ENCODE data around the gene TRIM14. TPM values are rescaled to one million over a fixed set of nuclear protein-coding genes. Genes with fewer than 3 reads are reported as not detected.
A peak's percentile ranks its signal among the peaks of the same experiment; 100 is the strongest.

The TRIM14 gene
- total RNA-seq, 4 donors from 2014 or later: 12.0 to 17.5 (median 16.3) TPM

- intact Hi-C loops (cut with DNase I; ENCODE audit: low total_unique reads): no loop called here
- 83 to 84% methylated on average over 8 of the region's 8 CpGs for WGBS, 2 donors
- DNase-seq (ENCODE audit: low spot score in 2 of 2): peak in 1 of 2 donors; percentile 23
- no peak overlapping the region for H3K4me3 ChIP-seq (ENCODE audit: low read depth, poor library complexity, severe bottlenecking)
- TF ChIP-seq CTCF (IDR thresholded peaks at IDR 0.05) (no peak), POLR2A (IDR thresholded peaks at IDR 0.05) (no peak)
Measured at GRCh38 chr9:98038958-98039357, 80.1 kb downstream of the TRIM14 start.

GRCh38 chr9:98037357-98037756, 81.7 kb downstream of the TRIM14 start:
- intact Hi-C loops (cut with DNase I; ENCODE audit: low total_unique reads): no loop called here
- H3K4me3 ChIP-seq (ENCODE audit: low read depth, poor library complexity, severe bottlenecking): no peak overlapping the region
- peak in 1 of 2 donors; percentile 80 for DNase-seq (ENCODE audit: low spot score in 2 of 2)
- TF ChIP-seq CTCF (IDR thresholded peaks at IDR 0.05) (no peak), POLR2A (IDR thresholded peaks at IDR 0.05) (no peak)

GRCh38 chr9:98034593-98035546, 84.2 kb downstream of the TRIM14 start:
- H3K4me3 ChIP-seq (ENCODE audit: low read depth, poor library complexity, severe bottlenecking): no peak overlapping the region
- intact Hi-C loops (cut with DNase I; ENCODE audit: low total_unique reads): no loop called here
- peak; percentile 84 to 98 for DNase-seq (ENCODE audit: low spot score in 2 of 2)
- TF ChIP-seq CTCF (IDR thresholded peaks at IDR 0.05) (peak in 1 of 3 donors; percentile 77), POLR2A (IDR thresholded peaks at IDR 0.05) (no peak)
- WGBS, 2 donors: 38 to 40% methylated on average over 20 of the region's 20 CpGs

- no peak for TF ChIP-seq POLR2A (IDR thresholded peaks at IDR 0.05)
- DNase-seq (ENCODE audit: low spot score in 2 of 2): no peak
- 83 to 89% methylated on average over 1 of the region's 1 CpG for WGBS, 2 donors
- H3K4me3 ChIP-seq (ENCODE audit: low read depth, poor library complexity, severe bottlenecking): no peak overlapping the region
- intact Hi-C loops (cut with DNase I; ENCODE audit: low total_unique reads): no loop called here
Measured at GRCh38 chr9:98031935-98032334, 87.1 kb downstream of the TRIM14 start.

- no peak for DNase-seq (ENCODE audit: low spot score in 2 of 2)
- intact Hi-C loops (cut with DNase I; ENCODE audit: low total_unique reads): no loop called here
- H3K4me3 ChIP-seq (ENCODE audit: low read depth, poor library complexity, severe bottlenecking): no peak overlapping the region
Measured at GRCh38 chr9:98031169-98031568, 87.9 kb downstream of the TRIM14 start.

More at GRCh38 chr9:98031169-98031568, 87.9 kb downstream of the TRIM14 start:
- TF ChIP-seq POLR2A (IDR thresholded peaks at IDR 0.05) (no peak), CTCF (IDR thresholded peaks at IDR 0.05) (no peak)

All from lower leg skin (tissue), 4 donors.